Right lobe of liver (tissue), 6 donors: ENCODE data around the gene TINAG. TPM values are rescaled to one million over a fixed set of nuclear protein-coding genes. Genes with fewer than 3 reads are reported as not detected.

ENCODE experiments used
- ATAC-seq, 4 donors: fragments of 200-7000 bp; cut with Tn5 transposase; one replicate each; pipeline ENCODE4 v1.9.1; 2020; ENCODE audit warnings: mild to moderate bottlenecking in 4 of 4, moderate library complexity in 4 of 4
- DNase-seq, 3 donors: peaks; one replicate each; pipeline ENCODE4 v3.0.0-alpha.2; 2020
- H3K27ac ChIP-seq, 3 donors: fragments of 200-600 bp; one replicate each; pipeline ENCODE4 v1.8.0; 2022
- H3K27me3 ChIP-seq, 2 donors: fragments of 200-600 bp; one replicate each; pipeline ENCODE4 v1.8.0; 2022
- H3K36me3 ChIP-seq, 4 donors: fragments of 200-600 bp; sonication (generic) in 1 of 4; one replicate each; pipeline versions ENCODE4 v1.5.1 to v1.8.0; 2017 to 2022; ENCODE audit warnings: control low read depth in 1 of 4
- H3K4me1 ChIP-seq, 4 donors: fragments of 200-600 bp; sonication (generic) in 1 of 4; one replicate each; pipeline versions ENCODE4 v1.5.1 to v1.8.0; 2017 to 2022; ENCODE audit warnings: control low read depth in 1 of 4
- H3K4me3 ChIP-seq, 3 donors: fragments of 200-600 bp; one replicate each; pipeline ENCODE4 v1.8.0; 2022
- H3K9me3 ChIP-seq, 4 donors: fragments of 200-600 bp; sonication (generic) in 1 of 4; one replicate each; pipeline versions ENCODE4 v1.5.1 to v1.8.0; 2017 to 2022; ENCODE audit warnings: control low read depth in 1 of 4
- POLR2A ChIP-seq: fragments of 450-650 bp; IDR thresholded peaks from one replicate; pipeline ENCODE4 v1.6.1; 2017; ENCODE audit warnings: antibody characterized with exemption, mild to moderate bottlenecking
- WGBS: methylation state at CpG from one replicate; pipeline ENCODE4 v1.1.6; 2018; ENCODE audit warnings: low coverage, low lambda C conversion rate; ENCODE audit not compliant: insufficient coverage; ENCODE audit errors: missing lambda C conversion rate; 5-methylcytosine and 5-hydroxymethylcytosine counted together
- intact Hi-C, 2 donors: fragments of 100-400 bp; cut with DNase I; formaldehyde crosslinking; loops; one replicate each; pipeline versions ENCODE4 v1.11.2 to v1.14.1; 2022
- total RNA-seq, 6 experiments: library from RNA; depleted of rRNA in 2 of 6; stranded (reverse); fragments of >200 nt in 2 of 6; fragmentation: NEBNext Ultra II Directional in 3 of 6; extraction: Animal tissue kit (Norgen Biotek cat#: 25700) in 3 of 6; gene quantifications; one replicate each; pipeline versions ENCODE4 v1.1.0 to v1.2.4, GENCODE V29; 2016 to 2023
- TF ChIP-seq, protein P1 (sequence below), 4 donors: fragments of 200-600 bp in 3 of 4; fragments of 450-650 bp in 1 of 4; IDR thresholded peaks; one replicate each; pipeline versions ENCODE4 v1.5.1 to v1.8.0; 2016 to 2022; ENCODE audit warnings: antibody characterized with exemption in 4 of 4, mild to moderate bottlenecking in 2 of 4
- donor health status: DM: no; HTN: yes; CAD: no.
- donor health status: DM: no; HTN: no; CAD: no.
- donor health status: DM: no; HTN: no; CAD: no.
- donor health status: DM: no; HTN: yes; CAD: no.
- donor health status: DM: no; HTN: yes; CAD: no.

The TINAG gene
- total RNA-seq, 6 experiments from 2014 or later: not detected

DNA sequence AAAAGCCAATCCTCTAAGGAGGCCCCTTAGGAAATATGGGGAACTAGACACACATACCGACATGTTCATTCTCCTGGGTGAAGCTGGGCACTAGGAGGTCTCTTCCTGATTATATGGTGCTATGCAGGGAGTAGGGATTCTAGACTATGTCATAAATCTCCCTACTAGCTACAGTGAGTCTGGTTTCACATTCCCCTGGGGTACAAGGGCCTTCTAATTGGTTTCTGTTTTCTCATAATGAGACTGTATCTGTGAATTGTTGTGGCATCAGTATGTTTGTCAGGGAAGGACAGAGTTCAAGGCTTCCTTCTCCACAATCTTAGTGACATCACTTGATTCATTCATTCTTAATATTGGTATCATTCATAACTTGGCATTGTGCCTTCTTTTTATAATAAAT lies 103.5 kb downstream of the TINAG start:
- Histone ChIP-seq H3K36me3 (no peaks in the 10 kb centered on the region), H3K4me3 (no peak overlapping the region), H3K4me1 (no peaks in the 10 kb centered on the region), H3K9me3 (peaks cover 0 to 3% (median 0%) of the 10 kb centered on the region in 4 donors), H3K27ac (no peak overlapping the region), H3K27me3 (no peaks in the 10 kb centered on the region)
- 33% methylated on average over 1 of the region's 1 CpG for WGBS
- DNase-seq (no peak), ATAC-seq (no peak)
- intact Hi-C loops: no loop called here
- no peak for TF ChIP-seq POLR2A
- TF ChIP-seq, protein P1, sequence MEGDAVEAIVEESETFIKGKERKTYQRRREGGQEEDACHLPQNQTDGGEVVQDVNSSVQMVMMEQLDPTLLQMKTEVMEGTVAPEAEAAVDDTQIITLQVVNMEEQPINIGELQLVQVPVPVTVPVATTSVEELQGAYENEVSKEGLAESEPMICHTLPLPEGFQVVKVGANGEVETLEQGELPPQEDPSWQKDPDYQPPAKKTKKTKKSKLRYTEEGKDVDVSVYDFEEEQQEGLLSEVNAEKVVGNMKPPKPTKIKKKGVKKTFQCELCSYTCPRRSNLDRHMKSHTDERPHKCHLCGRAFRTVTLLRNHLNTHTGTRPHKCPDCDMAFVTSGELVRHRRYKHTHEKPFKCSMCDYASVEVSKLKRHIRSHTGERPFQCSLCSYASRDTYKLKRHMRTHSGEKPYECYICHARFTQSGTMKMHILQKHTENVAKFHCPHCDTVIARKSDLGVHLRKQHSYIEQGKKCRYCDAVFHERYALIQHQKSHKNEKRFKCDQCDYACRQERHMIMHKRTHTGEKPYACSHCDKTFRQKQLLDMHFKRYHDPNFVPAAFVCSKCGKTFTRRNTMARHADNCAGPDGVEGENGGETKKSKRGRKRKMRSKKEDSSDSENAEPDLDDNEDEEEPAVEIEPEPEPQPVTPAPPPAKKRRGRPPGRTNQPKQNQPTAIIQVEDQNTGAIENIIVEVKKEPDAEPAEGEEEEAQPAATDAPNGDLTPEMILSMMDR (IDR thresholded peaks at IDR 0.05): no peak

DNA sequence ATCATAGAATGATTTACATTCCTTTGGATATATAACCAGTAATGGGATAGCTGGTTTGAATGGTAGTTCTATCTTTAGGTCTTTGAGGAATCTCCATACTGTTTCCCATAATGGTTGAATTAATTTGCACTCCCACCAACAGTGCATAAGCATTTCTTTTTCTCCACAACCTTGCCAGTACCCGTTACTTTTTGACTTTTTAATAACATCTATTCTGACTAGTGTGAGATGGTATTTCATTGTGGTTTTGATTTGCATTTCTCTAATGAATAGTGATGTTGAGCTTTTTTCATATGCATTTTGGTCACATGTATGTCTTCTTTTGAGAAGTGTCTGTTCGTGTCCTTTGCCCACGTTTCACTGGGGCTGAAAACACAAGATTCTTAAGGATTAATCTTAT lies 107.3 kb downstream of the TINAG start:
- whole genome bisulfite sequencing: 56% methylated on average over 3 of the region's 3 CpGs

DNA sequence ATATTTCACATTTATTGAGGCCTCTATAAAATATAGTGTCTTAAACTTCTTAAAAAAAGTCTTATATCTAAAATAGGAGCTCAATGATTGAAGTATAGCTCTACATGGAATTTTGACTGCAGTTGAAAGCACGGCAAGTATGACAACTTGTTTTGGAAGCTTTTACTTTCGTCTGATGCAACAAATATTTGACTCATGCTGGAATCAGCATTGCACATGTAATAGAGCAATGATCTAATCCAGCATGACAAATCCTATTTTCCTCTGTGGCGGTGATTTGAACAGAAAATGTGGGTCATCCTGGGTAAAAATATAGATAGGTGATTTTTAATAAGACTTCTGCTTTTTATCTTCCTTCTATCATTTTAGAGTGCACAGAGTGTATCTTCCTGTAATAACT lies 111.6 kb downstream of the TINAG start:
- intact Hi-C loops: no loop called here

More for the DNA sequence above, 107.3 kb downstream of the TINAG start:
- no peak overlapping the region for H3K4me3 ChIP-seq
- no peak overlapping the region for H3K27ac ChIP-seq
- intact Hi-C loops: no loop called here
- TF ChIP-seq, protein P1 (IDR thresholded peaks at IDR 0.05): no peak
- no peak for TF ChIP-seq POLR2A
- H3K9me3 ChIP-seq: peaks cover 0 to 5% (median 0%) of the 10 kb centered on the region in 4 donors
- no peaks in the 10 kb centered on the region for H3K36me3 ChIP-seq
- ATAC-seq: no peak
- no peak for DNase-seq
- no peaks in the 10 kb centered on the region for H3K4me1 ChIP-seq
- H3K27me3 ChIP-seq: no peaks in the 10 kb centered on the region

DNA sequence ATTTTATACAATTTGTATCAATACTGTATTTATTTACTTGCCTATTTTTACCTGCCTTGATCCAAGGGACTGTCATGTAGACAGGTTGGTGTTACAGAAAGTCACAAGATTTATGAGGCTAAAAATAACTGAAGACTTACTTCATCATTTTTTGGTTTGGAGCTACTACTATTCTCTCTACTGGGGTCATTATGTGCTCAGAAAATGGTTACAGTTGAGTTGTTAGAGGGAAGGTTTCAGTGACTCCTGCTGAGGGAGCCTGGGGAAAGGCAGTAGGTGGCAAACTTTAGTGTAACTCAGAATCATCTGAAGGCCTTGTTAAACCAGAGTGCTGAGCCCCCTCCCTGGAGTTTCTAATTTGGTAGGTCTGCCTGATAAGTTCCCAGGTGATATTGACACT lies 118.8 kb downstream of the TINAG start:
- ATAC-seq: no peak
- no peak overlapping the region for H3K27ac ChIP-seq
- H3K4me1 ChIP-seq: no peaks in the 10 kb centered on the region
- intact Hi-C loops: no loop called here
- no peaks in the 10 kb centered on the region for H3K36me3 ChIP-seq
- H3K4me3 ChIP-seq: no peak overlapping the region
- no peak for DNase-seq
- TF ChIP-seq, protein P1 (IDR thresholded peaks at IDR 0.05): no peak
- TF ChIP-seq POLR2A: no peak
- no peaks in the 10 kb centered on the region for H3K27me3 ChIP-seq
- H3K9me3 ChIP-seq: no peaks in the 10 kb centered on the region

More for the DNA sequence above, 111.6 kb downstream of the TINAG start:
- ATAC-seq (peak in 1 of 4 donors; percentile 42), DNase-seq (no peak)
- Histone ChIP-seq H3K27me3 (no peaks in the 10 kb centered on the region), H3K4me3 (no peak overlapping the region), H3K4me1 (no peaks in the 10 kb centered on the region), H3K36me3 (no peaks in the 10 kb centered on the region), H3K9me3 (peaks cover 0 to 4% (median 0%) of the 10 kb centered on the region in 4 donors), H3K27ac (no peak overlapping the region)
- TF ChIP-seq, protein P1 (IDR thresholded peaks at IDR 0.05): no peak
- no peak for TF ChIP-seq POLR2A
- 47% methylated on average over 3 of the region's 3 CpGs for WGBS

DNA sequence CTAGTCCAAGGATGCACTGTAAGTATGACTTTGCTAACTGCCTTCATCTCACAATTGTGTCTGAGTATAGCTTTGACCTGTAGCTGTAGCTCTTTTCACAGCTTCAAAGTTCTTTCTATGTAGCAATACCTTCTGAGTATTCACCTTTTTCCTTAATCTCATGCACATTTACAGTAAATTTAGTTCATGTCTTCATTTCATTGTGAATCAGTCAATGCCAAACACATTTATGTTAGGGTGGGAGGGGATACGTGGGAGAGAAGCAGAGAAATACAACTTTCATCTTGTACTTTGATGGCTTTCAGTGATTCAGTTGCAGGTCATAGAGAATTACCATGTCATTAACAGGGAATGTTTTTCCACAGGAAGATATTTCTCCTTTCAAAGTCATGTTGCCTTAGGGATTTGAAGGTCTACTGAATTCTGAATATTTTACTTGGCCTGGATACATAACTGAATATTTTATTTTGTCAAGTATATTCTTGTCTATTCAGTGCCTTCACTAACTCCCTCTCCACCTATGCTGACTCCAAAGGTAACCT lies 119.2 kb downstream of the TINAG start:
- no peaks in the 10 kb centered on the region for H3K9me3 ChIP-seq
- DNase-seq (no peak), ATAC-seq (no peak)
- H3K27ac ChIP-seq: no peak overlapping the region
- TF ChIP-seq, protein P1 (IDR thresholded peaks at IDR 0.05): no peak
- no peak for TF ChIP-seq POLR2A
- 63% methylated on average over 1 of the region's 1 CpG for WGBS
- no peaks in the 10 kb centered on the region for H3K4me1 ChIP-seq
- H3K27me3 ChIP-seq: no peaks in the 10 kb centered on the region
- intact Hi-C loops: no loop called here
- H3K36me3 ChIP-seq: no peaks in the 10 kb centered on the region
- no peak overlapping the region for H3K4me3 ChIP-seq
